ENCODE measurements around the gene SDHC.

GRCh38 chr1:161407451-161407985 lies 93.3 kb downstream of the SDHC start:
- TF ChIP-seq CTCF (IDR thresholded peaks at IDR 0.05; ENCODE audit: low read depth, low read length): no peak
- TF ChIP-seq POLR2A (IDR thresholded peaks at IDR 0.05; ENCODE audit: extremely low read depth, insufficient read length): no peak
- no peak for TF ChIP-seq MYC (IDR thresholded peaks at IDR 0.05; ENCODE audit: low read depth, low read length)

All from NB4 (cell line).